ENCODE results near the gene TMTC1.

The TMTC1 gene

DNA sequence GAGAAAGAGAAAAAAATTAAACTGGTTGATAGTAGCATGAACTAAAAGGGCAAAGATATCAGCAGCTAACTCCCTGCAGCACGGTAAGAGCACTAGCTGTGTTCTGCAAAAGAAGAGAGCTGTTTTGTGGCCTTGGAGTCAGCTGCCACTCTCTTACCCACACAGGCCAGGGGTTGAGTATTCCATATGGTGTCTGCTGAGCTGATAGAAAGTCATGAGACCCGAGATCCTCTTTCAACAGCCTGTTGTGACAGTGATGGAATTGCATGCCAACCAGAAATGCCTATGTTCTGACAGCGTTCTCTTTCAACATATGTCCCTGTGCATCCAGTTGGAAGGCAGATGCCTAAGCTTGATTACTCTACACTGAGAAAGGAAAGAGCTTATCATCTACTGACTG, 39.9 kb downstream of the TMTC1 start:
- TF ChIP-seq, protein P1, sequence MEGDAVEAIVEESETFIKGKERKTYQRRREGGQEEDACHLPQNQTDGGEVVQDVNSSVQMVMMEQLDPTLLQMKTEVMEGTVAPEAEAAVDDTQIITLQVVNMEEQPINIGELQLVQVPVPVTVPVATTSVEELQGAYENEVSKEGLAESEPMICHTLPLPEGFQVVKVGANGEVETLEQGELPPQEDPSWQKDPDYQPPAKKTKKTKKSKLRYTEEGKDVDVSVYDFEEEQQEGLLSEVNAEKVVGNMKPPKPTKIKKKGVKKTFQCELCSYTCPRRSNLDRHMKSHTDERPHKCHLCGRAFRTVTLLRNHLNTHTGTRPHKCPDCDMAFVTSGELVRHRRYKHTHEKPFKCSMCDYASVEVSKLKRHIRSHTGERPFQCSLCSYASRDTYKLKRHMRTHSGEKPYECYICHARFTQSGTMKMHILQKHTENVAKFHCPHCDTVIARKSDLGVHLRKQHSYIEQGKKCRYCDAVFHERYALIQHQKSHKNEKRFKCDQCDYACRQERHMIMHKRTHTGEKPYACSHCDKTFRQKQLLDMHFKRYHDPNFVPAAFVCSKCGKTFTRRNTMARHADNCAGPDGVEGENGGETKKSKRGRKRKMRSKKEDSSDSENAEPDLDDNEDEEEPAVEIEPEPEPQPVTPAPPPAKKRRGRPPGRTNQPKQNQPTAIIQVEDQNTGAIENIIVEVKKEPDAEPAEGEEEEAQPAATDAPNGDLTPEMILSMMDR (IDR thresholded peaks at IDR 0.05; ENCODE audit: low read depth, low read length) = no peak
- in situ Hi-C loops (cut with HindIII; ENCODE audit: low sequenced_read_pairs) = no loop called here
- H3K4me3 ChIP-seq (ENCODE audit: low read depth, low read length) = no peak overlapping the region
- peak; percentile 65 for DNase-seq (ENCODE audit: low read depth, low spot score)

DNA sequence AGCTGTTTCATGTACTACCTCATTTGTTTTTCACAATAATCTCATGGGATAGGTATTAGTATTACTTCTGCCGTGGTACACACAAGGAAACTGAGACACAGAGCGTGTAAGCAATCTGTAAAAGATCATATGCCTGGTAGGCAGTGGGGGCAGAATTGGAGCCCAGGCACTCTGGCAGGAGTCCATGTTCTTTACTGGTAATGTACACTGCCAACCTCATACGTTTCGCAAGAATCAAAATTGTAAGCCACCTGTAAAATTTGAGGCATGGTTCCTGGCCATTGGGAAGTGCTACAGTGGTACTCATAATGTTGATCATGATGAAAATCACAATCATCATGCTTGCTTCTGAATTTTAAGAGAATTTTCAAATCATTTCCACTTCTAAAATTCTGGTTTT, 40.7 kb downstream of the TMTC1 start:
- DNase-seq (ENCODE audit: low read depth, low spot score) = no peak
- TF ChIP-seq, protein P1 (IDR thresholded peaks at IDR 0.05; ENCODE audit: low read depth, low read length) = no peak
- in situ Hi-C loops (cut with HindIII; ENCODE audit: low sequenced_read_pairs) = no loop called here

GRCh38 chr12:29742646-29743045, 41.1 kb downstream of the TMTC1 start:
- TF ChIP-seq, protein P1 (IDR thresholded peaks at IDR 0.05; ENCODE audit: low read depth, low read length) = no peak
- in situ Hi-C loops (cut with HindIII; ENCODE audit: low sequenced_read_pairs) = no loop called here
- H3K4me3 ChIP-seq (ENCODE audit: low read depth, low read length) = no peak overlapping the region
- no peak for DNase-seq (ENCODE audit: low read depth, low spot score)

More for the DNA sequence above, 40.7 kb downstream of the TMTC1 start:
- no peak overlapping the region for H3K4me3 ChIP-seq (ENCODE audit: low read depth, low read length)

GRCh38 chr12:29741342-29742241, 42.1 kb downstream of the TMTC1 start:
- no peak overlapping the region for H3K4me3 ChIP-seq (ENCODE audit: low read depth, low read length)
- in situ Hi-C loops (cut with HindIII; ENCODE audit: low sequenced_read_pairs) = no loop called here
- peak; percentile 92 for DNase-seq (ENCODE audit: low read depth, low spot score)
- TF ChIP-seq, protein P1 (IDR thresholded peaks at IDR 0.05; ENCODE audit: low read depth, low read length) = no peak

DNA sequence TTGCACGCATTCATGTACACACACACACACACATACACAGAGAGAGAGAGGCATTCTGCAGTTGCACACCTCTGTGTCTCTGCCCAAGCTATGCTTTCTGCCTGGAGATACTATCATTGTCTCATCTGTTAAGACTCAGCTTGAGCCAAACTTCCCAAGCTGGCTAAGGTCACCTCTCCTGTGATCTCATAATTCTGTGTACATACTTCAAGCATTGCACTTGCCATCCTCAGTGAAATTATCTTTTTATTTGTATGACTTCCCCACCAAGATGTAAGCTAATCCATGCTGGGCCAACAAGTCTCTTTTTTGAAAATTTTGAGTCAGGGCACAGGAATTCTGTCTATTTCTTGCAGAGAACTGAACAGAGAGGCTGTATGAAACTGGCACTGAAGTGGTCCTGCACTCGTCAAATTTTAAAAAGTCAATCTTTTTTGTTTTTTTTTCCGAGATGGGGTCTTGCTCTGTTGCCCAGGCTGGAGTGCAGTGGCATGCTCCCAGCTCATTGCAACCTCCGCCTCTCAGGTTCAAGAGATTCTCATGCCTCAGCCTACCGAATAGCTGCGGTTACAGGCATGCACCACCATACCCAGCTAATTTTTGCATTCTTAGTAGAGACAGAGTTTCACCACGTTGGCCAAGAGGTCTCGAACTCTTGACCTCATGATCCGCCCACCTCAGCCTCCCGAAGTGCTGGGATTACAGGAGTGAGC, 44.3 kb downstream of the TMTC1 start:
- in situ Hi-C loops (cut with HindIII; ENCODE audit: low sequenced_read_pairs) = no loop called here
- no peak overlapping the region for H3K4me3 ChIP-seq (ENCODE audit: low read depth, low read length)
- TF ChIP-seq, protein P1 (IDR thresholded peaks at IDR 0.05; ENCODE audit: low read depth, low read length) = no peak
- peak; percentile 65 for DNase-seq (ENCODE audit: low read depth, low spot score)

DNA sequence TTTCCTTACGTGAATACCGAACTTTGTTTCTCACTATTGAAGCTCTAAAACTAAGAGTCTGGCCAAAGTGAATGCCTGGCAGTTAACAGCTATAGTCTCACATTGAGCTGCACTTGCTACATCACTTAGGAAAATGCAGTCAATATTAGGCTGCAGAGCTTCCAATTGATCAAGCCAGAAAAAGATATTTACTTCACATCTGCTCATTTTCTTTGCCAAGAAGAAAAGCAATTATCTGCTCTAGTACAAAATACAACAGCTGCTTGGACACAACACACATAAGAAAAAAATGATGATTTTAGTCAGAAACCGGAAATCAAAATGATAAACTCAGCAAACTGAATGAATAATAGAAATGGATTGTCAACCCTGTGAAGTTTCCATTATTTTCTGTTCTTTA, 45.4 kb downstream of the TMTC1 start:
- in situ Hi-C loops (cut with HindIII; ENCODE audit: low sequenced_read_pairs) = no loop called here
- DNase-seq (ENCODE audit: low read depth, low spot score) = no peak
- TF ChIP-seq, protein P1 (IDR thresholded peaks at IDR 0.05; ENCODE audit: low read depth, low read length) = no peak
- no peak overlapping the region for H3K4me3 ChIP-seq (ENCODE audit: low read depth, low read length)
